ENCODE measurements around the gene RAB5IF.
"Not testable (repeated sequence)": the region's sequence is repeated elsewhere in the genome, so short reads cannot be mapped to it uniquely, and the experiment has no call there.

RAB5IF gene

DNA sequence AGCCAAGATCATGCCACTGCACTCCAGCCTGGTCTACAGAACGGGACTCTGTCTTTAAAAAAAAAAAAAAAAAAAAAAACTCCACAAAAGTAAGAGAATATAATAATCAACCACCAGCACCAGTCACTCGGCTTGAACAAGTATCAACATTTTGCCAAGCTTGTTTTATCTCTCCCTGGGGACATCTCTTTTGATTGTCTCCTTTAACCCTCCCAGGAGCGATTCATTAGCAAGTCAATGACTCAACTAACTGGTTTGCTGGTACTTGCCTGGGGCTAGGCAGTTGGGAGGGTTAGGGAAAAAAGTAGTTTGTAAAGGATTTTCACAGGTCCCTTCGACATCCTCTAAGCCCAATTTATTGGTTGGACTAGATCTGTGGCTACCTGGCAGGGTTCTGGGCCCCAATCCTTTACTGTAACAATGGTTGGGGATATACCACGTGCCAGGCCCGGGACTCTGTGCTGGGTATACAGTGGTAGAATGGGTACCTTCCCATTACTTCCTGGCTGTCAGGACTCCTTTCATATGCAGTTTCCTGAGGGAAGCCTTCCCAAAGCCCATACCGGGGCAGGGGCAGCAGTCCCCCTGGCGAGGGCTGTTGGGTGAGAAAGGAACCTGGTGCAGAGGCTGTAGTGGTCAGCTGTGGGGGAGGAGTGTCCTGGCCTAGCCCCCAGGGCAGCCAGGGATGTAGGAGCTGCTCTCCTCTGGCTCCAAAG lies 20.0 kb upstream of the RAB5IF start:
- DNase-seq (ENCODE audit: low spot score): no peak

DNA sequence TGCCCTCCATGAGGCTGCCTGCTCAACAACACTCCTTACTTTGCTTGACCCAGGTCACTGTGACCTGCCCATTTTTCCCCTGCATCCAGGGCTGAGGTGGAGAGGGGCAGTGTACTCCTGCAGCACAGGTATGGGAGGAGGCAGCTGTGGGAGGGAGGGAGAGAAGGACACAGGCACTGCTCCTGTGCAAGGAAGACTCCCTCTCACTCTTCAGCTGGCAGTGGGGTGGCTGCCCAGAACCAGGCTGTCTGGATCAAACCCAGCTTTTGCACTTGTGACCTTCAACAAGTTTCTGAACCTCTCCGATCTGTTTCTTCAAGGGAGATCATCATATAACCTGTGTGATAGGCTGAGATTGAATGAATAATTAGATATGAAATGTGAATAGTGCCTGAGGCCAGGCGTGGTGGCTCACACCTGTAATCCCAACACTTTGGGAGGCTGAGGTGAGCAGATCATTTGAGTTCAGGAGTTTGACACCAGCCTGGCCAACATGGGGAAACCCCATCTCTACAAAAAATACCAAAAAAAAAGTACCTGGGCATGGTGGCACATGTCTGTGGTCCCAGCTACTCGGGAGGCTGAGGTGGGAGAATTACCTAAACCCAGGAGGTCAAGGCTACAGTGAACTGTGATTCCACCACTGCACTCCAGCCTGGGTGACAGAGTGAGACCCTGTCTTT lies 18.1 kb upstream of the RAB5IF start:
- no peak for DNase-seq (ENCODE audit: low spot score)

DNA sequence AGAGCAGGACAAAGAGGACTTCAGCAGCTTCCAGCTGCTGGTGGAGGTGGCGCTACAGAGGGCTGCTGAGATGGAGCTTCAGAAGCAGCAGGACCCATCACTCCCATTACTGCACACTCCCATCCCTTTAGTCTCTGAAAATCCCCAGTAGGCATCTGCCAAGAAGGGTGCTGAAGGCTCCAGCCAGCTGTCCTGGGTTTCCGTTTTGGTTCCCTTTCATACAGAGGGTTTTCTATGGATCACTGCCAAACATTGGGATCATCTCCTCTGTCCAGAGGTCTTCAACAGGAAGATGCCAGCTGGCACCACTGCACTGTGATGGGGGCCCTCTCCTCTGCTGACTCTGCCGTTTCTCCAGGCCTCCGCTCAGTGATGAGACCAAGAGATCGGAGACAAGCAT lies 14.3 kb upstream of the RAB5IF start:
- no peak for DNase-seq (ENCODE audit: low spot score)

DNA sequence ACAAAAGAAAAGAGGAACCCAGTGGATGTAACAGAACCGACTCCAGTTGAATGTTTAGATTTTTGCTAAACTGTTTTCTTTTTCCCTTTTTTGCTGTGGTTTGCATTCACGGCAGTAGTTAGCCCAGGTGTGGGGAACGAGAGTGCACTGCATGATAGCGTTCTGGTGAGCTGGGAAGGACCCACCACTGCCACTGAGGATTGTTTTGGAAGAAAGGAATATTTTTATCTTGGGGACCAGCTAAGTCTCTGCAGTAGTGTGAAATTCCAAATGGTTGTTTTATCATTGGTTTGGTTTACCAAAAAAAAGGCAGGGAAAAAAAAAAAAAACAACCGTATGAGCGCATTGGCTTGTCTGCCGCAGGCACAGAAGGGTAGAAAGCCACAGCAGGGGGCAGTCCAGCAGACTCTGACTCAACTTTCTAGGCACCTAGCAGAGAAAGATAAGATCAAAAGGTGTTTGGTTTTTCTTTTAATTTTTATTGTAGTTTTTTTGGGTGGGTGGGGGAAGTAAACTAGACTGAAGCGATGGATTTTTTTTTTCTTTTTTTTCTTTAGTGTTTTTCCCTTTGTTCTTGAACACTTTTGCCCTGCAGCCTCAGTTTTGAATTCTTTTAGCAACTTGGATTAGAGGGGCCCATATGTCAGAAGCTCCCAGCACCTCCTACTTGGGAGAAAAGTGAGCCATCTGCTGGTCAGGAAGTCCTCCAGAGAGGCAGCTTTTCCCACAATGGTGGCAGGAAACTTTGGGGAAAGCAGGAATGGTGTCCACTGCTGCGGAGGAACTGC lies 13.5 kb upstream of the RAB5IF start:
- DNase-seq (ENCODE audit: low spot score): no peak

DNA sequence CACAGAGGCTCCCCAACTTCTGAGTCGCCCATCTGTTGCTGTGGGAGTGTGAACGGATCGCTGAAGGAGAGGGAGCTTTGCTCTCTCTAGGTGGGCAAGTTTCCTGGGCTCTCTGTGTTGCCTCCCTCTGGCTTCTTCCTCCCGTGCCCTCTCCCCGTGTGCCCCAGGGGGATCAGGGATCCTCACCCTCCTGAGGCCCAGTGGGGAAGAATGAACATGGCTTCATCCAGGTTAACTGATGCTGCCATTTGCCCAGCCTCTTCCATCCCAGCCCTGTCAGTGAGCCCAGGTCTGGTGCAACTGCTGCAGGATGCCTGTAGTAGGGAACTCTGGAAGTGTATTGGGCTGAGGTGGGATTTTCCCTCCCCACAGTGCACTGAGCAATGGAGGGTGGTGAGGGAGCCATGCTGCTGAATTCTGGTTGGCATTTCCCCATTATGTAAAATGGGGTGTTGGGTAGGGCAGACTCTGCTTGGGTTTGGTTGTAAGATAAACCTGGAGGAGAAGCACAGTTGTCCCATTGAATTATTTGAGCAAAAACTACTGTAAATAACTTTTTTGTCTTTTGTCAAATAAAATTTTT lies 12.1 kb upstream of the RAB5IF start:
- DNase-seq (ENCODE audit: low spot score): no peak

DNA sequence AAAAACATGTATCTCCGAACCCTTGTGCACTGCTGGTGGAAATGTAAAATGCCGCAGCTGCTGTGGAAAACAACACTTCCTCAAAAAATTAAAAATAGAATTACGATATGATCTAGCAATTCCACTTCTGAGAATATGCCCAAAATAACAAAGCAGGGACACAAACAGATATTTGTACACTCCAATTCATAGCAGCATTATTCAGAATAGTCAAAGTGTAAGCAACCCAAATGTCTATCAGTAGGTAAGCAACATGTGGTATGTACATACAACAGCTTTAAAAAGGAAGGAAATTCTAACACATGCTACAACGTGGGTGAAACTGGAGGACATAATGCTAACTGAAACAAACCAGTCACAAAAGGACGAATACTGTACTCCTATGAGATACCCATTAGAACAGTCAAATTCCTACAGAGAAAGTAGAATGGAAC lies 5.7 kb upstream of the RAB5IF start:
- no peak for DNase-seq (ENCODE audit: low spot score)

DNA sequence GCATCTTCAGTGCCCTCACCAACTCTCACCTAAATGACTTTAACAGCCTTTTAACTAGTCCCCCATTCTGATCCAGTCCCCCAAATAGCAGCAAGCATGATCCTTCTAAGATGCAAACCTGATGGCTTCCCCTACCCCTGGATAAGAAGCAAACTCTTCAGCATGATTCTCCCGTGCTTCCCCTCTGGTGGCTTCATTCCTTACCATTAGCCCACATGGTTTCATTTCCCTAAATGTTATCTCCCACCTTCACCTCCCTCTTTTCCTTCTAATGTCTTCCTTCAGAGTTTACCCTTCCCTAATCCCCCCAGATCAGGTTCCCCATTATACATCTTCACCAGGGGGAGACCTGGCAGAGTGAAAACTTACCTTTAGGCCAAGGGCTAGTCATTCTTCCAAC lies 4.0 kb upstream of the RAB5IF start:
- DNase-seq (ENCODE audit: low spot score): no peak

DNA sequence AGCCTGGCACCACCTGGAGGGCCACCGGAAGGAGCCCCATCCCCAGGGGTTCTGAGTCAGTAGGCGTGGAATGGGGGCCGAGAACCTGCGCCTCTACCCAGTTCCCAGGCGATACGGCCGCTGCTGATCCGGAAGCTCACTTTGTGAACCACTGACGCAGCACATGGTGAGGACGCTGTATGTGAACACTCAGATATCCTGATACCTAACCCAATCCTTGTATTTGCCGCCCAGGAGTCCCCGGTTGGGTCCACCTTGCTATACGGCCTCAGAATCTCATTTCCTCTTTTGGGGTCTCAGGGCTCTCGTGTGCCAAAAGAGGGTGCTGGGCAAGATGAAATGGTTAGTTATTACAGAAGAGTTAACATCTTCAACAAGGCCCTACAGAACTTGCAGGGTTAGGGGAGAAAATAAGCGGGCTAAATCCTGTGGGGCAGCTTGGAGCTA lies 604 bp upstream of the RAB5IF start:
- no peak for DNase-seq (ENCODE audit: low spot score)

DNA sequence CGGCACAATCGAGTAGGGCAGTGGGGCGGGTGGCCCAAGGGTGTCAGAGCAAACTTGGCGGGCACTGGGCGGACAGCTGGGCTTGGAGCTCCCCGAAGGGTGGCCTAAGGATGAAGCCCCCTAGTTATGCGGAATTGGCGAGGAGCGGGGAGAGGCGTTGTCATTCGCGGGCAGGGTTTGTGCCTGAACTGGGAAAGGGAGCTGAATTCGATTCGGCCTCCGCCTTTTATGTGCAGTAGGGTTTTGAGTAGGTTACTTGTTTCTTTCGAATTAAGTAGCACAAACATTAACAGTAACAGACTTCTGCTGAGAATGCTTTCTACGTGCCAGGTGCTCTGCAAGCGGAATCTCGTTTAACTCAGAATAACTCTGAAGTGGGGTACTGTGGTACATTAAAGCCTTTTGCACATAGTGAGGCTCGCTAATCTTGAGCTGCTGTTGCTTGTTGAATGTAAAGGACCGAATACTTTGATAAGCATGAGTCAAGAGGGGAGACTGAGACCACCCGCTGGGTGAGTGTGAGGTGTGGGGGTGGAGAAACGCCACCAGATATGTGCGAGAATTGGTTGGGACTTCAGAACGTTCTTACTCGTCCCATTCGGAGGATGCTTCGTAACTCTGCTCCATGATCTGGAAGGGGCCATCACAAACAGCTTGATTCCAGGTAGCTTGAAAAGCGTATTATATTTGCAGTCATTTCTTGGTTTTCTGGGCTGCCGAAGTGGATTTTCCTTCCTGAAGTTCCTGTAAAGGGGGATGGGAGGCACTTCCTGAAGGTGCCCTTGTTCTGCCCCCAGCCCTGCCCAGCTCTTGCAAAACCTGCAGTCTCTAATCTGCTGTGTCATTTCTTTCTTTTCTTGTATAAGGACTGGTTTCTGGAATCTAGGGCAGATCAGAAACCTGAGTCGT lies 833 bp downstream of the RAB5IF start:
- no peak for DNase-seq (ENCODE audit: low spot score)

DNA sequence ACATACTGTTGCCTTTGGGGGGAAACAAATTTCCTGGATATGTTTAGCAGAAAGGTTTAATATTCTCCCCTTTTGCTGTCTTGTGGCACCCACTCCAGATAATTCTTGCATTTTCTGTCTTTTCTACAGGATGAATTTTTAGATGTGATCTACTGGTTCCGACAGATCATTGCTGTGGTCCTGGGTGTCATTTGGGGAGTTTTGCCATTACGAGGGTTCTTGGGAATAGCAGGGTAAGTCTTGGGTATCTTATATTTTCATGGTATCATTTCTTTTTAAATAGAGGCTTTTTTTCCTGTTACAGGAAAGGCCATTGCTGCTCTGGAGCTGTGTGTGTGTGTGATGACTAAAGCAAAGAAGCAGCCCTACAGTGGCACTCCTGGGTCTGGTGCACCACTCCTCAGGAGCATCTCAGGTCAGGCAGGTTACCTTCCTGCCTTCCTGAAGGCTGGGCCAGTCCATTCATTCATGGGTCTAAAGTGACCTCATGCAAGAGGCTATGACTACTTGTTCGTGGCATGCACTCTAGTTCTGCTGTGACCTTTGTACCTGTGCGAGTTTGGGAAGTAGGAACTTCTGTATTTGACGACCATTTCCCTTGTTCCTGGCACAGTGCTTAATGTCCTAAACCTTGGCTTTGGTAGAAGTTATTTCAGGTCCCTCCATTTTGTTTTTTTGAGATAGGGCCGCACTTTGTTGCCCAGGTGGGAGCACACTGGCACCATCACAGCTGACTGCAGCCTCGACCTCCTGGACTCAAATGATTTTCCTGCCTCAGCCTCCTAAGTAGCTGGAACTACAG lies 2.2 kb downstream of the RAB5IF start:
- no peak for DNase-seq (ENCODE audit: low spot score)

DNA sequence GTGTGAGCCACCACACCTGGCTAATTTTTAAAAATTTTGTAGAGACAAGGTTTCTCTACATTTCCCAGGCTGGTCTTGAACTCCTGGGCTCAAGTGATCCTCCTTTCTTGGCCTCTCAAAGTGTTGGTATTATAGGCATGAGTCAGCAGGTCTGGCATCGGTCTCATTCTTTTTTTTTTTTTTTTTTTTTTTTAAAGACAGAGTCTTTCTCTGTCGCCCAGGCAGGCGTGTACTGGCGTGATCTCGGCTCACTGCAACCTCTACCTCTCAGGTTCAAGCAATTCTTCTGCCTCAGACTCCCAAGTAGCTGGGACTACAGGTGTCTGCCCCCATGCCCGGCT lies 2.8 kb downstream of the RAB5IF start:
- not testable (repeated sequence) for DNase-seq (ENCODE audit: low spot score)

DNA sequence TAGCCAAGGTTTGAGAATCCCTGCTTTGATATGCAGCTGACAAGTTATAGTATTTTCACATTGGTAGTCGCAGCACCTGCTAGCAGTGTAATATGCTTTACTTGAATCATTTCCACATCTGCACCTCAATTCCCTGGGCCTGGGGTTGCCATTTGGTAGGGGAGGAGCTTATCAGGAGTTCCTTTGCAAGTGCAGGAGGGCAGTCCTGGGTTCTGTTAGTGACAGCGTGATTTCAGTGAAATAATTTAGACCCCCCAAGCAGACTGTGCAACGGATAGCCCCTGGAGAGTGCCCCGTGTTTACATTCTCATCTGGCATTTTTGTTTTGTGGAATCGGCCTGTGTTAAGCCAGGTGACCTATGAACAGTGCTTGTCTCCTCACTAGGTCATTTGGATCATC lies 6.0 kb downstream of the RAB5IF start:
- DNase-seq (ENCODE audit: low spot score): no peak

DNA sequence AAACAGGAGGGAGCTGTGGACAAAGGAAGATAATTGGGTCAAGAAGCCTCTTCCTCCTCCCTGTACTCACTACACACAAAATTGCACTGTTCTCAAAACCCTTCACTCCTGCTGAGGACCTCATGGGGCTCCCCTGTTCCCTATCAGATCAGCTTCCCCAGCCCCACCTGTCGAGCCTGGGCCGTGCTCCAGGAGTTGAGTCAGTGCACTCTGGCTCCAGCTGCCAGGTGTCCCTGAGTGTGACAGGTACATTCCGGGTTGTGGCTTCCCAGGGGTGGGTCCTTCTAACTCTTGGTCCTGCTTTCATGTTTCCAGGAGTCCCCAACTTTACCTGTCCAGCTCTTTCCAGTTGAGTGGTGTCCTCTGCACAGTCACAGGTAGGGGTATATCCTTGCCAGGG lies 8.4 kb downstream of the RAB5IF start:
- no peak for DNase-seq (ENCODE audit: low spot score)

DNA sequence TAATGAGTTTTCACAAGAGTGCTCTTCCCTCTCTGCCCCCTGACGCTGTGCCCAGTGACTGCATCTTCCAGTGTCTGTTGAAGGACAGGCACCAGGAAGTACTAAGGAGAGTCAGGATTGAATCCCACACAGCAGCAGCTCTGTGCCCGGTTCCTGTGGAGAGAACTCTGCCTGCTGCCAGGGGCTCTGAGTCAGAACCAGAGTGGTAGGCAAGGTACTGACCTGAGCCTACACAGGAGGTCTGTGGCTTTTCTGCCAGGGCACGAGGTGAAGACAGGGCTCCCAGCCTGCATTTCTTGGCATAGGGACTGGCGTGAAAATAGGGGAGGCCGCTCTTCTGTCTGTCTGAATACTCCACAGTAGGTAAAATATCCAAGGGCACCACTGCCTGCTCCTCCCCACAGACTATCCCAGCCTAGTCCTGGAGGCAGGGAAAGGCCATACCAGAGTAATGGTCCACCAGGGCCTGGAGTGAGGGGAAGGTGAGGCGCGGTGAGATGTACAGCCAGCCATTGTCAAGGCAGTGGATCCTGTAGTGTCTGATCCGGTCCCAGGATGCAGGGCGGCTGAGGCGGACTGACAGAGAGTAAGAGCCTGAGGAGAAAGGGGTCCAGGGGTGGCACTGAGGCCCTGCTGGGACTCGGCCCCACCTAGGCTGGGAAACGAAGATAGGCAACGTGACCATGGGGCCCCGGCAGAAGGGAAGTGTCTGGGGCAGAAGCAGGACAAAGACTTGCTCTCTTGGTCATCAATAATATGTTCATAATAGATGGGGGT lies 9.4 kb downstream of the RAB5IF start:
- DNase-seq (ENCODE audit: low spot score): no peak

DNA sequence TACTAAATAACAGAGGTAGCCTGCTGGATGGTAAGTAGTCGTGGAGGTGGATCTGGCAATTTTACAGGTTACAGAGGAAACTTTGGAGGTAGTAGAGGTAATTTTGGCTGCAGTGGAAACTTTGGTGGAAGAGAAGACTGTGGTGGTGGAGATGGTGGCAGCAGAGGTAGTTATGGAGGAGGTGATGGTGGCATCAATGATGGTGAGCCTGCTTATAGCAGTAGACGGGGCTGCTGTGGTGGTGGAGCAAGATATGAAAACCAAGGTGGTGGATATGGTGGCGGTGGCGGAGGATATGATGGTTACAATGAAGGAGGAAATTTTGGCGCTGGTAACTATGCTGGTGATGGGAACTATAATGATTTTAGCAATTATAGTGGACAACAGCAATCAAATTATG lies 15.3 kb downstream of the RAB5IF start:
- no peak for DNase-seq (ENCODE audit: low spot score)

DNA sequence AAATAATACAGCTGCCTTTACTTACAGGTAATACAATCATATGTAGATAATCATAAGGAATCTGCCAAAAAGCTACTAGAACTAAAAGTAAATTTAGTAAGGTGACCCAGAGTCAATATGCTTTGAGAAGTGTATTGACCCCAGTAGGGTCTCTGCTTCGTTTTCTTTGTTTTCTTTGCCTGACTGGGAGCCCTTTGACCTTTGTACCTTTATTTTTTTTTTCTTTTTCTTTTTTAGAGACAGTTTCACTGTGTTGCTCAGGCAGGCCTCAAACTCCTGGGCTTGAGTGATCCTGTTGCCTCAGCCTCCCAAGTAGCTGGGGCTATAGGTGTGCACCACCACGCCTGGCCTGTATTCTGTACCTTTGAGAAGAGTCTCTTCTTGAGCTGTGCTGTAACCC lies 17.9 kb downstream of the RAB5IF start:
- no peak for DNase-seq (ENCODE audit: low spot score)

DNA sequence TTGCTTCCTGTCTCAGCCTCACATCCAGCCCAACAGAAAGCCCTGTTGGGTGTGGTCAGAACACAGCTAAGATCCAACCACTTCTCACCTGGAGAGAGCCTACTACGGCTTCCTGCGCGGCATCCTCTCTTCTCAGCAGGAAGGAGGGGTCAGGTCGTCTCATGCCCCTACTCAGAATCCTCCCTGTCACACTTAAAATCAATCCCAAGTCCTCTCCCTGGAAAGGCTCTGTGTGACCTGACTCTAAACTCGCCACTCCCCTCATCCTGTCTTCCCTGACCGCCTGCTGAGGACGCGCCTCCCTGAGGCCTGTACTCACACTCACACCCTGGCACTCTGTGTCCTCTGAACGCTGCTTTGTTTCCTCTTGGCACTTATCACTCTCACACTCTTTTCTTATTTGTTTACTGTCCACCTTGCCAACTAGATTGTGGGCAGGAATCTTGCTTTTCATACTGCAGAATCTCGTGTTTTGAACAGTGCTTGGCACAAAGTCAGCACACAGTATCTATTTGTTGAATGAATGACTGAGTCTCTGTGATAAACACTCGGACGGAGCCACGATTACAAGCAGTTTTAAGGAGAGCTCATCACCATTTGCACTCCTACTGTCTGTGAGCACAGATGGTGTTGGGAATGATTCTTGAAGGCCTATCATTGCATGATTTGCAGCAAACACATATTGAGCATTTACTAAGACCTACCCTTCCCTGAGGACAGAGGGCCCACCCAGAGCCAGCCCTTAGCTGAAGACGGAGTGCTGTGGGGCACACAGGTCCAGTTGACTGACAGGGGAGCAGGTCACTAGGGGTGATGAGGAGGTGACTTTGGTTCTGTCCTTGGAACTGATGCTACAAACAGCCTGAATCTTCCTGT lies 18.7 kb downstream of the RAB5IF start:
- no peak for DNase-seq (ENCODE audit: low spot score)

DNA sequence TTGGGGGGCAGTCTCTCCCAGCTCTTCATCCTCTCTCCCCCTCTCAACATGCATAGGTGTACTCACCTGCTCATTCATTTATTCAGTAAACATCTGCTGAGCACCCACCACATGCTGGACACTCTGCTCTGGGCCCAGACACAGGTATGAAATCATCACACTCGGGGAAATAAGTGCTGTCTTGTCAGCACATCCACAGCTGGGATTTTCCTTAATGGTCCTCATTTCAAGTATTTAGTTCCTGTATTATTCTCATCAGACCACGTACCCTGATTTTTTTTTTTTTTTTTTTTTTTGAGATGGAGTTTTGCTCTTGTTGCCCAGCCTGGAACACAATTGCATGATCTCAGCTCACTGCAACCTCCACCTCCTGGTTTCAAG lies 19.4 kb downstream of the RAB5IF start:
- DNase-seq (ENCODE audit: low spot score): no peak

DNA sequence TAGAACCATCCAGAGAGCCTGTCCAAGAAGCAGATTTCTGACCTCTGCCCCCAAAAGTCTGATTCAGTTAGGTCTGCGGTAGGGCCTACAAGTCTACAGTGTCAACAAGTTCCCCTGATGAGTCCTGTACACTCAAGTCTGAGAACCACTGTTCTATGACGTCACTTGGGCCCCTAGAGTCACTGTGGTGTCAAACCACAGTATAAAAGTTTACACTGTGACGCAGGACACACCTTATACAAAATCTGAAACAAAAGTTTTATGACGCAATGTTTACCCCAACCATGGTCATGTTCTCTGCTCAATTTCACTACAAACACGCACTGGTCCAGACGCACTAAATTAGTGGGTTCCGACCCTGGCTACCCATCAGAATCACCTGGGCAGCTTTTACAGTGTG lies 22.5 kb downstream of the RAB5IF start:
- DNase-seq (ENCODE audit: low spot score): no peak
